ENCODE results near the gene CLK4.

The CLK4 gene

DNA sequence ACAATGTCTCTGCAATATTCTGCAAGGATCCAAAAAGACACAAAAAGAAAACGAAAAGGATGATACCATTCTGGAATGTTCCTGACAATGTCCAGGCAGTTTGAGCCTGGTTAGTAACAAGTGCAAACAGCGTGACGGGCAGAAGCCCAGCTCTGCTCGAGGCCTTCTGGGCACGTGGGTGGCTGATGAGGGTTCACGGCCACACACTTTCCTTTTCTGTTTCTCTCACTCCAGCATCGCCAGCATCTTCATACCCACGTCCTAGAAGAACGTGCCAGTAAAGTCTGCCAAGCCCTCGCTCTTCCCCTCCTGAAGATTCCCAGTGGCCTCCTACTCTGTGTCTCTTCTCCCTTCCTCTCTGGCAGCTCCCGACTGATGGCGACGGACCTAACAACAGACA lies 73.3 kb downstream of the CLK4 start:
- no peak for DNase-seq (ENCODE audit: low read depth)
